Medulla oblongata (tissue), 1 donor: ENCODE data around the gene MDC1.
"Not testable (repeated sequence)": the region's sequence is repeated elsewhere in the genome, so short reads cannot be mapped to it uniquely, and the experiment has no call there.

ENCODE experiments used
- DNase-seq: peaks from one replicate; pipeline ENCODE4 v3.0.0-alpha.2; 2015; ENCODE audit errors: extremely low spot score

MDC1 gene

DNA sequence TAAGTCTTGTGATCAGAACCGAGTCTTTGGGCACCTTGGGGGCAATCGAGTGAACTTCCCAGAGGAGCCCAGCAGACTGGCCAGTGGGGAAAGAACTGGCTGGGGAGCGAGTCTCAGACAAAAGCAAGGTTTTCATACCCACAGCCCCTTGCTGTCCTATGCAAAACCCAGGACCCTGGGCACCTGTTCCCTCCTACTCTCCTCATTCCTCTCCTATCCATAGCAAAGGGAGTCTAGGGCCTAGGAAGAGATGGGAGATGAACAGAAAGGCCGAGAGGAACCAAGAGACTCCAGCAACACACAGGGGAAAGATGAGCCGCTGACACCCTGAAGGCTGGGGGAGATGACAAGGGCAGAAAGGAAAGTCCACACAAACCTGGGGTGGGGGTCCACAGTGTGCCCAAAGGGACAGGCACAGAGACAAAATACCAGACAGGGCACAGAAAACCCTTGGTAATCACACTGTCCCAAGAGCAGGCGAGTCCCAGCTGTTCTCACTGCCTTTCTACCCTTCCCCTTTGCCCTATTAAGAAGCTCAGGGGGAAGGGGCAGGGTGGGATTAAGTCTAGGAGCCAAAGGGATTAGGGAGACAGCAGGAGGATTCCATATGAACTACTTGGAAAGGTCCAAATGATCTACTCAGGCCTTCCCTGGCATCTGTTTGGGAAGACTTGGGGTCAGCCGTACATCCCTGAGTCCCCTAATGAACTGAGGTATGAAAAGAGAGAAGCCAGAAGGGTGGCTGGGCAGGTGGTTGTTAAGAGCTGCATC lies 37.1 kb downstream of the MDC1 start:
- no peak for DNase-seq

DNA sequence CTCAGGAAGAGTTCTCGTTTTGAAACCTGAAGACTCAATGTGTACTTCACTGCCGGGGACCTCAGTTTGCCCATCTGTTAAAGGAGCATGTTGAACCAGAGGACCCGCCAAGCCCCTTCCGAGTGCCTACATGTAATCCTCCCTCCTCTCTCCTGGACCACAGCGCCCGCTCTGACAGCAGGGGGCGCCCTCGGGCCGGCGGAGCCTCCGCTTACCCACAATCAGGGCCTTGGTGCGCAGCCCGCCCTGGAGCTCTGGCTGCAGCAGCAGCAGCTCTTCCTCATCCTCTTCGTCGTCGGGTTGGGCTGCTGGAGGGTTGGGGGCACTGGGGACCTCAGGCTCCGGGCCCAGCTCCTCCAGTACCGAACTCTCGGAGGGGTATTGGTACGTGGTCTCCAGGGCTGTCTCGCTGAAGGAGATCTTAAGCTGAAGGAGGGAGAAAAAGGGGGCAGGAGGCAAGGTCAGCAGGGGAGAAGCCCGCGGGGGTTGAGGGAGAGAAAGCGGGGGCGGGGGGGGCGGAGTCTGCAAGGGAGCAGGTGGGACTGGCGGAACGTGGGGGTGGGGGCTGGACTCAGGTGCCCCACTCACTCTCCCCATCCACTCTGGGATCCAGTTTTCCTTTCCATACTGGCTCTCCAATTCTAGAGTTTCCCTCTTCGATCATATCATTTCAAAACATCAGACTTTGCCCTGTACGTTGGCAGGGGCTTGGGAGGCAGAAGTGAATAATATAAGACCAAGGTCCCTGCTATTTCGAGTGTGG lies 37.9 kb downstream of the MDC1 start:
- peak; percentile 86 for DNase-seq

DNA sequence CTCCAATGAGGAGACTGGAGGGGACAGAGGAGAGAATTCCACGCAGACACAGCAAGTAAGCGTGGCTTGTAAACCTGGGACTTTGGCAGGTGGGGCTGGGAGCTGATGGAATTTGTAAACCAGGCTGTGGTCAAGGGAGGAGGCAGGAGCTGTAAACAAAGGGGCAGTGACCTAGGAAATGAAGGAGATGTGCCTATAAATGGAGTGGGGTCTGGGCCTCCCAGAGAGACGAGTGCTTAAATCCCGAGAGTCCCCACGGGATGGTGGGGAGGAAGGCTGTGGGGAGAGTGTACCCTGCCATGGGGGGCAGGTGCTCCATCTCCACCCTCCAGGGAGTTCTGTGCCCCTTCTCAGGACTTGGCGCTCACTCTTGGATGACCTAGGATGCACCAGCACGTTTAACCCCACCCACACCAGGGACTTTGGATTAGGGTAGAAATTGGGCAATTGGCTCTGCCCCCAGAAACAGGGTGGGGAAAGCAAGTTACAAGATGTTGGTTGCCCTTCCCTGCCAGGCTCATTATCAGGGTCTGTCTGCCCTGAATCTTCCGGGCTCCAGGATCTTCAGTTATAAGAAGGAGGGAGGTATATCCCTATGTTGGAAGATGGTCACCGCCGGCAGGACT lies 40.3 kb downstream of the MDC1 start:
- DNase-seq: no peak

DNA sequence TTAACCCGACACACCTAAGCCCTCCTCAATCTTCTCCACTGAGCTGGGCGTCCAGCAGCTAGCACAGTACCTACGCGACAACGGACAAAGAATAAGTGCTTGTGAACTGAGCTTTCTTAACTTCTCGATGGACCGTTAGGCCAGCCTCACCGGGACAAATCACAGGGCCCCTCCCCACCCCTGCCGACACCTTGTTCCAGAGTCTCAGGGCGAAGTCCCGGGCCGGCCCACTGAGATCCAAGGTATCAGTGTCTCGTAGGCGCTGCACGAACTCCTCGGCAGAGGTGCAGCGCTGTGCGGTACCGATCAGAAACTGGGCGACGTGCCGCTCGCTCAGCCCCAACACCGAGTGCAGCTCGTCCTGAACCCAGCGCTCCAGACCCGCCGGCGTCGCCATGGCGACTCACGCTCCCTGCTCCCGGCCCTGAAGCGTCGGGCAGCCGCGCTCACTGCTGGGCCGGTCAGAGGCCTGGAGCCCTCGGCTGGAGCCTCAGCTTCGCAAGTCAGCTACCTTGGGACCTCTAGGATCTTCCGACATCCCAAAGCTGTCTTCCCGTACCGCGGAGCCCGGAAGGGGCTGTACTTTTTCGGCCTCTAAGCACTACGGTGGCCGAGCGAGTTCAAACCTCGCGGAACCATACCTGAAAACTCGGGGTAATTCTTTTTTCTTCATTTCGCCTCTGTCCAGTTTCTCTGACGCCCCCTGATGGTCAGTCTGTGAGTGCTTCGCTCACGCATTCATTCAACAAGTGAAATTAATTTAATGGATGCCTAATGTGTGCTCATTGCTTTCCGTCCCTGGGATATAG lies 44.4 kb downstream of the MDC1 start, which contains the start of gene DHX16:
TSS of gene DHX16 (minus strand) at position 562 of the 809 bp plus-strand sequence. CDS start at position 397, 165 bp downstream.
- peak; percentile 96 for DNase-seq

DNA sequence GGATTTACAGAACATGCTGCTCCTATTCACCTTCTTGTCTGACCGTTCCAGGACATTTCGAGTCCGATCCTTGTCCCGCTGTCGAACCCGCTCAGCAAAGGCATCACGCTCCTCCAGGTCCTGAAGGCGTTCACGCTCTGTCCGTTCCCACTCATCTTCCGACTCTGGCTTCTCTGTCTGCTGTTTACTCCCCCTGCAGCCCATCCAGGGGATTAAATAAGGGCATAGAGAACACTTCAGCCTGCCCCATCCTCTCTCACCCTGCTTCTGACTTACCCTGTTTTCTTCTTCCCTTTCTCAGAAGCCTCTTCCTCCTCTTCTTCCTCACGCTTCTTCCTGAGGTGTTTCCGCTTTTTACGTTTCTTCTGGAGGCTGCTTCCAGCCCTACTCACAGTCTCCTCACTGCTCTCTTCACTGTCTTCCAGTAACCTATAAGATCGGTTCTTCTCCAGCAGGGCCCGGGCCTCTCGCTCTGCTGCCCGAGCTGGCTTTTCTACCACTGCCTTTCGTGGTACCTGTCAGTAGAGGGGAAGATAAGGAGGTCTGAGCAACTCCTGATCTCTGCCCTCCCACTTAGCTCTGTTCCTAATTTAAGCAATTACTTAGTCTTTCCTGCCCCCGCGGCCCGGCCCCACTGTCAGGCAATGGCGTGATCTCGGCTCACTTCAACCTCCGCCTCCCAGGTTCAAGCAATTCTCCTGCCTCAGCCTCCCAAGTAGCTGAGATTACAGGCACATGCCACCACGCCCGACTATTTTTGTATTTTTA lies 46.1 kb downstream of the MDC1 start:
- no peak for DNase-seq

DNA sequence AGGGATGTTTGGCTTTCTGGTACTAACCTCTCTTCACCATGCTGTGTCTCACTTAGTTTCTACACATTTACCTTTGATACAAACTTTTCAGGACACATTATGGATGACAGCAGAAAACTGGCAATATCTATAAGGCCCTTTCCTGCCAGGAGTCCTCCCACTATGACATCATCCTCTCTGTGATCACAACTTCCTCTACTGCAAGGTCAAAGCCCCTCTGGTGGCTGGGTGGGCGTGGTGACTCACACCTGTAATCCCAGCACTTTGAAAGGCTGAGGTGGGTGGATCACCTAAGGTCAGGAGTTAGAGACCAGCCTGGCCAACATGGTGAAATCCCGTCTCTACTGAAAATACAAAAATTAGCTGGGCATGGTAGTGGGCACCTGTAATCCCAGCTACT lies 50.8 kb downstream of the MDC1 start:
- DNase-seq: not testable (repeated sequence)

DNA sequence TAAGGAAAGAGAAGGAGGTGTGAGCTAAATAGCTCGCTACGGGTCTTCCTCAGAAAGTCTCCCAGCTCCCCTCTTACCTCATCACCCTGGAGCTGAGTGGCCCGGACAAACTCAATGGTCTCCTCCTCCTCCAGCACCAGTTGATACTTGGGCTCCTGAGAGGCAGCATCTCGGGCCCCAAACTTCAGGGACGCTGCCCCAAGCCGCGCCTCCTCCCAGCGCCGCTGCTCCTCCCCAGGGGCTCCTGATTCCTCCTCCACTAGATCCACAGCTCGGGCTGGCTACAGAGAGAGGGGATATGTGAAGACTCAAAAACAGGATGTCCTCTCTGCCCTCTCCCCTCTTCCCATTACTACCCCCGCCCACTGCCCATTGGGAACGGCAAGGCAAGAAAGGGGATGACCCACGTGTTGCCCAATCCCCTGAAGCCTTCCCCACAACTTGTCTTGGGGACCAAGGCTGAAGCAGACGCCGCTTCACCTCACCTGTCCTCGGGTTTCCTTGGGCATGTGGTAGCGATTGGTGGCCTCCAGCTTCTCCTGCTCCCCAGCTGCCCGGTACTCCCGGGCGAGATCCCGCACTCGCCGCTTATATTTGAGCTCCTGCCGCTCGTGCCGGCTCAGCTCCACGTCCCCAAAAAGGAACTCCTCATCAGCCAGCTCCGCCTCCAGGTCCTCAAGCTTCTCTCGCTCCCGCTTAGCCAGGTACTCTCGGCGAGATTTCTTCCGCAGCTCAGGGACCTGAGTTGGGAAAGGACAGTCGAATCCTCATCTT lies 51.9 kb downstream of the MDC1 start:
- DNase-seq: no peak

DNA sequence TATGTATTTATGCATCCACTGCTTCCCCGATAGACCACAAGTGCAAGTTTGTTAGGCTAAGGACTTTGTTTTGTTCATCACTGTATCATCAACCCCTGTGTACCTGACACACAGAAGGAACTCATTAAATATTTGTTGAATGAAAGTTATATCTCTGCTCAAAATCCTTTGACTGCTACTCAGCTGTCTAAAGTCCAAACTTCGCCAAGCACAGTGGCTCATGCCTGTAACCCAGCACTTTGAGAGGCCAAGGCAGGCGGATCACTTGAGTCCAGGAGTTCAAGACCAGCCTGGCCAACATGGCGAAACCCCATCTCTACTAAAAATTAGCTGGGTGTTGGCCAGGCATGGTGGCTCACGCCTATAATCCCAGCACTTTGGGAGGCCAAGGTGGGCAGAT lies 59.2 kb downstream of the MDC1 start:
- DNase-seq: not testable (repeated sequence)

DNA sequence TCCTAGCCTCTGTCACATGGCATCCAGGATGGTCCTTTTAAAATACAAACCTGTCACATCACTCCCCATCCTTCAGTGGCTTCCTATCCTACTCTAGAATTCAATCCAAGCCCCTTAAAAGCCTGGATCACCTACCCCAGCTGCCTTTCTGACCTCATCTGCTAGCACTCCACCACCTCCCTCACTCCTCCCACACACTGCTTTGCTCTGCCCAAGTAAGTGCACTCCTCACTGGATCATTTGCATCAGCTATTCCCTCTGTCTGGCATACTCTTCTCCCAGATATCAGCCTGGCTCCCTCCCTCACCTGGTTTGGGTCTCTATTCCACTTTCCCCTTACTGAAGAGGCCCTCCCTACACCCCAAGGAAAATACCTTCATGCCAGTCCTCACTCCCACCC lies 59.6 kb downstream of the MDC1 start:
- no peak for DNase-seq

DNA sequence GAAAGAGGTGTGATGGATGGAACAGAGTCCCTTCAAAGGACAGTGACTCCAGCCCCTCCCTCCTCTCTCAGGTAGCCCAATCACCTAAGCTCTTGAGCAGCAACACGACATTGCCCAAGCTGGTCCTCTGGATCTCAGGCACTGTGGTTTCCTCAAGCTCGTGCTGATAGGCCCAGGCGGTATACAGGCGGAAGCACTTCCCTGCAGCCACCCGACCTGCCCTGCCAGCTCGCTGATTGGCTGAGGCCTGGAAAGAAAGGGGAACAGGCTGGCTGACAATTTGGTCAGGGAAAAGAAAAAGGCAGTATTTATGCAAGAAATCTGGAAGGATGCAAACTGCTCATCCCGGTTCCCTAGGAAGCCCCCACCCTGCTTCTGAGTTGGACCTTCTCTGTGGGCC lies 60.6 kb downstream of the MDC1 start:
- DNase-seq: no peak

DNA sequence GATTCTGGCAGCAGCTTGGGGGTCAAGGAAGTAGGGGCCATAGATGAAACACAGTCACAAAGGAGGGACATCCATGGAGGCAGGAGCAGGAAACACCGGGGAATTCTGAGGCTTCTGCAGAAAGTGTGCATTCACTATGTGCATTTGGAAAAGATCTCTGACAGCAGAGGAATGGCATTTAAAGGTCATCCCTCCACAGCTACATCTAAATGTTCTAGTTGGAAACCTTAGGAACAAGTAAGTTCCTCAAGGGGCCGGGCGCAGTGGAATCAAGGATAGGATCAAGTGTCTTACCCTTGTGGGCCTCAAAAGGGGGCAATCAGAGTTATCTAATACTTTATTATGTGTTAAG lies 61.4 kb downstream of the MDC1 start:
- no peak for DNase-seq

DNA sequence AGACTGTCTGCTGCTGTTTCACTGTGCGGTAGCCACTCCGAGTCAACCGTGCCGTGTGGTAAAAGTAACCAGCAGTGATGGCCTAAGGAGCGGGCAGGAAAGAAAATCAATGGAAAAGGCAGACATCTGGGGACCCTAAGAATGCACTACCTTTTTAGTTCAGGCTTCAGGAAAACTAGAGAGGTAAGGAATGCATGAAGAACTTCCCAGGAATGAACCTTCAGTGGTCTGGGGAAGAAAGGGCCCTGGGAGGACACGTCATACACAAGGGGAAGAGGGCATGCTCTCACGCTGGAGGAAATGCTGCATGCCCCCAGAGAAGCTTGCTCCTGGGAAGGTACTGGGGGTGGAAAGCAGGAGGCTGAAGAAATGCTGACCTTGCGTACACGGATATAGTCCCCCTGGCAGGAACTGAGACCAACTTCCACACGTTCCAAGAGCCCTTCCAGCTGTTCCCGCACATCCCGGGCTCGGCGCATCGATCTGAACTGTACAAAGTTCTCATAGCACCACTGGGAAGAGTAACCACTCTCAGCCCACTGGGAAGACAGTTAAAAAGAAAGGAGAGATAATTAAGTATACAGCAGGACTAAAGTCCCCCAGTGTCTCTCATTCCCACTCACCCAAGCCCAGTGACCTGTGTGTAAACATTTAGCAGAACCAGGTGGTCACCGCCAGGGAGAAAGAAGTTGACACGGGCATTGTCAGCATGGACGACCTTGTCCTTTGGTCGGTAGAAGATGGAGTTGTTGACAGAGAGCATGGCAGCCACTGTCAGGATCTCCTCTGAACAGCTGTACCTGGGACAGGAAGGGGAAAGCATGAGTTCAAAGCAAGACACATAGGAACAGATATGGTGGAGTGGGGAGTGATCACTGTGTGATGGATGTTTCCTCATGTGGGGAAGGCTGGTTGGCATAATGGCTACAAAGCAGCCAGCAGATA lies 62.0 kb downstream of the MDC1 start:
- no peak for DNase-seq

DNA sequence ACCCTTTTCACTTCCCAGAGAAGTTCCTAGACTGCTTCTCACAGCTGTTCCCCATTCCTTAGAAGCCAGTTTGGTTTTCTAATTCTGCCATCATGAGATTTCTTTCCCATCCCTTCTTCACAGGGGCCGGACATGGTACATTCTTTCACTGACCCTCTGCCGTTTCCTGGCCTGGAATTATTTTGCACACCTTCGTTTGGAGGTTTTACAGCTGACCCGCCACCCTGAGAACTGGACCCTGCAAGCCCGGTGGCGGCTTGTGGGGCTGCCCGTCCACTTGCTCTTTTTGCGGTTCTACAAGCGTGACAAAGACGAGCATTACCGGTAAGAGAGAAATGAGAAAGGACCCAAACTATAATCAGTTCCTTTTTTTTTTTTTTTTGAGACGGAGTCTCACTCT lies 65.9 kb downstream of the MDC1 start:
- no peak for DNase-seq
